Astrocyte (in vitro differentiated cells and primary cell): ENCODE measurements around the gene EEA1. TPM values are rescaled to one million over a fixed set of nuclear protein-coding genes. Genes with fewer than 3 reads are reported as not detected.

Experiments used
- DNase-seq: peaks from one replicate; pipeline ENCODE4 v3.0.0-alpha.2; 2010; ENCODE audit warnings: low read depth
- FAIRE-seq: peaks from 2 replicates; lab custom pipeline; 2011; peaks lifted over from hg19 to GRCh38; lab: Jason Lieb, UNC
- H2AFZ ChIP-seq: 2 replicates; pipeline ENCODE4 v1.6.0; 2012; ENCODE audit warnings: low read depth, low read length, inconsistent platforms
- H3K27ac ChIP-seq: 2 replicates; pipeline ENCODE4 v1.5.1; 2011; ENCODE audit warnings: low read depth, low read length, inconsistent platforms
- H3K27me3 ChIP-seq: 2 replicates; pipeline ENCODE4 v1.6.0; 2011; ENCODE audit warnings: low read length, inconsistent platforms; ENCODE audit not compliant: insufficient read depth
- H3K36me3 ChIP-seq: 2 replicates; pipeline ENCODE4 v1.5.1; 2011; ENCODE audit warnings: low read length, inconsistent platforms; ENCODE audit not compliant: insufficient read depth
- H3K4me1 ChIP-seq: 2 replicates; pipeline ENCODE4 v1.5.1; 2011; ENCODE audit warnings: low read length, inconsistent platforms; ENCODE audit not compliant: insufficient read depth
- H3K4me2 ChIP-seq: 2 replicates; pipeline ENCODE4 v1.6.0; 2012; ENCODE audit warnings: low read length, inconsistent platforms
- H3K4me3 ChIP-seq: 2 replicates; pipeline ENCODE4 v1.5.1; 2011; ENCODE audit warnings: low read depth, mild to moderate bottlenecking, low read length, inconsistent platforms; ENCODE audit not compliant: insufficient read depth
- H3K79me2 ChIP-seq: 2 replicates; pipeline ENCODE4 v1.6.0; 2012; ENCODE audit warnings: mild to moderate bottlenecking, low read length, inconsistent platforms; ENCODE audit not compliant: insufficient read depth
- H3K9ac ChIP-seq: 2 replicates; pipeline ENCODE4 v1.6.0; 2012; ENCODE audit warnings: mild to moderate bottlenecking, low read length, inconsistent platforms
- H3K9me3 ChIP-seq: 2 replicates; pipeline ENCODE4 v1.5.1; 2012; ENCODE audit warnings: low read depth, mild to moderate bottlenecking, low read length, inconsistent platforms; ENCODE audit not compliant: insufficient read depth
- H4K20me1 ChIP-seq: 2 replicates; pipeline ENCODE4 v1.6.0; 2012; ENCODE audit warnings: low read length, inconsistent platforms; ENCODE audit not compliant: insufficient read depth
- H3K27ac Mint-ChIP-seq: one replicate; pipeline ENCODE4 v1.8.0; 2021; ENCODE audit warnings: mild to moderate bottlenecking, mixed read lengths; ENCODE audit not compliant: unreplicated experiment
- H3K27me3 Mint-ChIP-seq: one replicate; pipeline ENCODE4 v1.8.0; 2021; ENCODE audit warnings: low read depth, mixed read lengths; ENCODE audit not compliant: unreplicated experiment
- H3K36me3 Mint-ChIP-seq: one replicate; pipeline ENCODE4 v1.8.0; 2021; ENCODE audit warnings: low read depth, mixed read lengths; ENCODE audit not compliant: unreplicated experiment
- H3K4me1 Mint-ChIP-seq: one replicate; pipeline ENCODE4 v1.8.0; 2021; ENCODE audit warnings: low read depth, mixed read lengths; ENCODE audit not compliant: unreplicated experiment
- H3K4me3 Mint-ChIP-seq: one replicate; pipeline ENCODE4 v1.8.0; 2021; ENCODE audit warnings: mild to moderate bottlenecking, moderate library complexity, mixed read lengths; ENCODE audit not compliant: unreplicated experiment
- H3K9me3 Mint-ChIP-seq: one replicate; pipeline ENCODE4 v1.8.0; 2021; ENCODE audit warnings: mild to moderate bottlenecking, mixed read lengths; ENCODE audit not compliant: unreplicated experiment
- CTCF ChIP-seq: IDR thresholded peaks from 2 replicates; pipeline ENCODE4 v1.5.1; 2011; ENCODE audit warnings: low read depth, mild to moderate bottlenecking, inconsistent platforms, low read length, moderate library complexity; ENCODE audit not compliant: insufficient read depth
- EZH2 ChIP-seq: IDR thresholded peaks from 2 replicates; pipeline ENCODE4 v1.6.1; 2012; ENCODE audit warnings: mild to moderate bottlenecking, low read length, inconsistent platforms; ENCODE audit not compliant: insufficient read depth
- total RNA-seq: library from RNA; stranded (reverse); gene quantifications from 2 replicates; pipeline ENCODE4 v1.2.1, GENCODE V29; 2021

EEA1 gene
- total RNA-seq, 1 donor from 2014 or later, result 36.5 TPM

DNA sequence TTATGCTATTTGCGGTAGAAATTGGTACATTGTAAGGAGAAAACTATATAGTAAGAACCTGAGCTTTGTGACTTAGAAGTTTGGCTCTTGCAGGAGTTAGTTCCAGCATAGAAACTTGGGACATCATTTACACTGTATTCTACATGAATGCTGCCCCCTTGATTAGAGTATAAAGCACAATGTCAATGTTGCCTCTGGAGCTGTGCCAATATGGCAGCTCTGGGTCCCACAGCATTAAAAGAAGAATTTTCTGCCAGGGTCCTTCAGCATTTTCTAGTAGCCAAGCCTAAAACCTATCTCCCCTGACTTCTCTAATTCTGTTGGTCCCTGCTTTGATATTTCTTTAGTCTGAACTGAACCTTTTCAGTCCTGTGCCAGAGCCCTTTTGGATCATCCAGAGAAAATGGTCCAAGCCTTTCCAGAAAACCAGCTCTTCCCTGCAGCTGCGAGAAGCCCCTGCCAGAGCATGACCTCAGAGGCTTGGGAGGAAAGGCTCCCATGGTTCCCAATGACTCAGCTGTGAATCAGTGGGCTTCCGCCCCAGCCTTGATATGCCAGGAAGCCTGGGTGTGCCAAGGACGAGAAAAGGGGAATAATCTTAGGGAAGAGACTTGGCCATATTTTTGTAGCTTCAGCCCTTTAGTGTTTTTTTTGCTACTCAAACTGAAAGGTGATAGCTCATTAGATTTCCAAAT, 183.1 kb downstream of the EEA1 start:
- peak overlapping the region; percentile 90 for H3K27ac Mint-ChIP-seq
- Histone ChIP-seq H2AFZ (peak overlapping the region; percentile 29), H3K9me3 (no peaks in the 10 kb centered on the region), H3K9ac (peak overlapping the region; percentile 43), H3K79me2 (no peaks in the 10 kb centered on the region), H3K27ac (peak overlapping the region; percentile 87), H4K20me1 (no peaks in the 10 kb centered on the region), H3K4me2 (peak overlapping the region; percentile 70), H3K27me3 (no peaks in the 10 kb centered on the region), H3K4me1 (peaks cover 16% of the 10 kb centered on the region), H3K4me3 (no peak overlapping the region), H3K36me3 (no peaks in the 10 kb centered on the region)
- H3K4me3 Mint-ChIP-seq, result no peak overlapping the region
- peak; percentile 85 for FAIRE-seq
- H3K9me3 Mint-ChIP-seq, result no peaks in the 10 kb centered on the region
- H3K27me3 Mint-ChIP-seq, result no peaks in the 10 kb centered on the region
- no peaks in the 10 kb centered on the region for H3K36me3 Mint-ChIP-seq
- no peak for TF ChIP-seq CTCF
- TF ChIP-seq EZH2, result no peak
- peak; percentile 97 for DNase-seq
- peaks cover 20% of the 10 kb centered on the region for H3K4me1 Mint-ChIP-seq

- no peaks in the 10 kb centered on the region for H3K36me3 Mint-ChIP-seq
- Histone ChIP-seq H3K36me3 (no peaks in the 10 kb centered on the region), H3K4me2 (no peak overlapping the region), H4K20me1 (no peaks in the 10 kb centered on the region), H3K9ac (no peak overlapping the region), H3K27me3 (no peaks in the 10 kb centered on the region), H3K9me3 (no peaks in the 10 kb centered on the region), H3K79me2 (no peaks in the 10 kb centered on the region), H3K4me3 (no peak overlapping the region), H3K27ac (no peak overlapping the region), H2AFZ (no peak overlapping the region), H3K4me1 (peaks cover 16% of the 10 kb centered on the region)
- peaks cover 20% of the 10 kb centered on the region for H3K4me1 Mint-ChIP-seq
- no peak for FAIRE-seq
- H3K4me3 Mint-ChIP-seq, result no peak overlapping the region
- no peaks in the 10 kb centered on the region for H3K9me3 Mint-ChIP-seq
- no peak for DNase-seq
- TF ChIP-seq CTCF (no peak), EZH2 (no peak)
- no peaks in the 10 kb centered on the region for H3K27me3 Mint-ChIP-seq
- no peak overlapping the region for H3K27ac Mint-ChIP-seq
Measured at GRCh38 chr12:92743026-92743425, 186.1 kb downstream of the EEA1 start.

DNA sequence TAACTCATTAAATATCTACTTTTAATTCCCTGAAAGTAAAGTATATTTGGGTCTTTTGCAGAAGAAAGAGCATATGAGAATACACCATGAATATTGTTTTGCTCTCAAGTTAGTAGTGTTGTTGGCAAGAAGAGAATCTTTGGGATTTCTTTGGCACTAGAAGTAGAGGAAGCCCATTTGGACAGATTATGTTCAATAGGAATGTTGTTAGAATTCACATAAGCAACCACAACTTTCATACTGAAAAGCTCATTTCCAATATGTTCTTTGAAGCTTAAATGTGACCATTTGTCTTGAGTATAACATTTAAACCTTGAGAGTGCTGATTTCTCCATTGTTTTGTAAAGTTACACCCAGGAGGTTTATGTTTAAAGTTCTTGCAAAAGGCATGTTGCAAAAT, 188.7 kb downstream of the EEA1 start:
- Histone ChIP-seq H3K9me3 (no peaks in the 10 kb centered on the region), H3K4me1 (peaks cover 5% of the 10 kb centered on the region), H3K9ac (no peak overlapping the region), H4K20me1 (no peaks in the 10 kb centered on the region), H3K27me3 (no peaks in the 10 kb centered on the region), H3K36me3 (no peaks in the 10 kb centered on the region), H3K4me2 (no peak overlapping the region), H3K4me3 (no peak overlapping the region), H3K27ac (no peak overlapping the region), H3K79me2 (no peaks in the 10 kb centered on the region), H2AFZ (no peak overlapping the region)
- H3K4me3 Mint-ChIP-seq, result no peak overlapping the region
- TF ChIP-seq CTCF (no peak), EZH2 (no peak)
- H3K4me1 Mint-ChIP-seq, result peaks cover 2% of the 10 kb centered on the region
- no peak overlapping the region for H3K27ac Mint-ChIP-seq
- DNase-seq, result peak; percentile 45
- no peak for FAIRE-seq
- no peaks in the 10 kb centered on the region for H3K27me3 Mint-ChIP-seq
- no peaks in the 10 kb centered on the region for H3K36me3 Mint-ChIP-seq
- no peaks in the 10 kb centered on the region for H3K9me3 Mint-ChIP-seq
